ENCODE measurements around the gene GATAD2B.
A peak's percentile ranks its signal among the peaks of the same experiment; 100 is the strongest.

Gene GATAD2B

GRCh38 chr1:153922076-153922971 lies 448 bp downstream of the GATAD2B start:
- peak; percentile 45 for TF ChIP-seq CTCF (IDR thresholded peaks at IDR 0.05; ENCODE audit: low read depth, low read length)
- Histone ChIP-seq H3K27me3 (no peaks in the 10 kb centered on the region), H3K9me3 (no peaks in the 10 kb centered on the region), H3K4me3 (ENCODE audit: low read depth, low read length) (peak overlapping the region; percentile 94), H3K4me1 (peaks cover 10% of the 10 kb centered on the region), H3K36me3 (peaks cover 21% of the 10 kb centered on the region)
- peak; percentile 87 for DNase-seq

GRCh38 chr1:153921803-153922075 lies 1.0 kb downstream of the GATAD2B start:
- H3K36me3 ChIP-seq, result peaks cover 21% of the 10 kb centered on the region
- H3K4me3 ChIP-seq (ENCODE audit: low read depth, low read length), result peak overlapping the region; percentile 94
- no peaks in the 10 kb centered on the region for H3K9me3 ChIP-seq
- H3K4me1 ChIP-seq, result peaks cover 10% of the 10 kb centered on the region
- DNase-seq, result no peak
- TF ChIP-seq CTCF (IDR thresholded peaks at IDR 0.05; ENCODE audit: low read depth, low read length), result no peak
- H3K27me3 ChIP-seq, result no peaks in the 10 kb centered on the region

- no peaks in the 10 kb centered on the region for H3K27me3 ChIP-seq
- peaks cover 24% of the 10 kb centered on the region for H3K36me3 ChIP-seq
- DNase-seq, result no peak
- no peak for TF ChIP-seq CTCF (IDR thresholded peaks at IDR 0.05; ENCODE audit: low read depth, low read length)
- H3K9me3 ChIP-seq, result no peaks in the 10 kb centered on the region
- peaks cover 10% of the 10 kb centered on the region for H3K4me1 ChIP-seq
- H3K4me3 ChIP-seq (ENCODE audit: low read depth, low read length), result peak overlapping the region; percentile 94
Observed at GRCh38 chr1:153921080-153921802, 1.5 kb downstream of the GATAD2B start.

- Histone ChIP-seq H3K27me3 (no peaks in the 10 kb centered on the region), H3K4me3 (ENCODE audit: low read depth, low read length) (peak overlapping the region; percentile 94)
- DNase-seq, result no peak
Observed at GRCh38 chr1:153919876-153920852, 2.6 kb downstream of the GATAD2B start.

GRCh38 chr1:153916297-153916696 lies 6.5 kb downstream of the GATAD2B start:
- peaks cover 10% of the 10 kb centered on the region for H3K4me1 ChIP-seq
- H3K4me3 ChIP-seq (ENCODE audit: low read depth, low read length), result no peak overlapping the region
- no peaks in the 10 kb centered on the region for H3K9me3 ChIP-seq
- no peaks in the 10 kb centered on the region for H3K27me3 ChIP-seq
- peaks cover 31% of the 10 kb centered on the region for H3K36me3 ChIP-seq
- no peak for TF ChIP-seq CTCF (IDR thresholded peaks at IDR 0.05; ENCODE audit: low read depth, low read length)
- DNase-seq, result no peak

More at GRCh38 chr1:153919876-153920852, 2.6 kb downstream of the GATAD2B start:
- peak; percentile 34; the same call in 1 of the 2 replicates for TF ChIP-seq CTCF (IDR thresholded peaks at IDR 0.05; ENCODE audit: low read depth, low read length)
- H3K9me3 ChIP-seq, result no peaks in the 10 kb centered on the region
- H3K36me3 ChIP-seq, result peaks cover 25% of the 10 kb centered on the region
- H3K4me1 ChIP-seq, result peaks cover 10% of the 10 kb centered on the region
